HG03520 (cell line): ENCODE measurements around the gene CCDC102A.
A peak's percentile ranks its signal among the peaks of the same experiment; 100 is the strongest.
"Not testable (repeated sequence)": the region's sequence is repeated elsewhere in the genome, so short reads cannot be mapped to it uniquely, and the experiment has no call there.

ENCODE experiments used
- ATAC-seq: cut with Tn5 transposase; IDR thresholded peaks from one replicate; pipeline ENCODE4 v1.9.1; 2021; ENCODE audit warnings: mild to moderate bottlenecking, moderate library complexity; ENCODE audit not compliant: unreplicated experiment

Gene CCDC102A

DNA sequence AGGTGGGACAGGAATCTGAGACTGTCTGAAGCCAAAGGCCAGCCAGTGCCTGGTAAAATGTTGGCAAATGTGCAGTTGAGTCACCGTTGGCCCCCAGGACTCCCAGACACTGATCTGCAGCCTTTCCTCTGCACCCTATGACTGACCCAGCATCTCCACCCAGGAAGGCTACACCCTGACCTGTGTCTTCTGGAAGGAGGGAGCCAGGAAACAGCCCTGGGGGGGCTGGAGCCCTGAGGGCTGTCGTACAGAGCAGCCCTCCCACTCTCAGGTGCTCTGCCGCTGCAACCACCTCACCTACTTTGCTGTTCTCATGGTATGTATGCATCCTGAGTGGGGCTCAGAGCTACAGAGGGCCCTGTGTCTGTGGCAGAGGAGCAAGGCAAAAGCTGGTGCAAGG lies 30.1 kb upstream of the CCDC102A start:
- no peak for ATAC-seq

DNA sequence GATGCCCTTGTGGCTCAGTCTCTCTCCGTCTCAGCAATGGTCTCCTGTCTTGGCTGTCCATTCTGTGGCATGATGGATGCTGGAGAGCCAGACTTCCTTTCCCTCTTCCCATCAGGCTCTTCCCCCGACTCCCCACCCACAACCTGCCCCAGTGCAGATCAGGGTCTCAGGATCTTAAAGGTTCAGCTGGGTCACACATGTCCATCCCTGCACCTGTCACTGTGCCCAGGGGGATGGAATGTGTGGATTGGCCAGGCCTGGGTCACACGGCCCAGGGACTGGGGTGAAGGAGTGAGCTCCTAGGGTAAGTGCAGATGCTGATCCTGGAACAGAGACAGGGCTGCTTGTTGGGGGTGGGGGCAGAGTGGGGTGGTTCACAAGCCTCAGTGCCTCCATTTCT lies 29.1 kb upstream of the CCDC102A start:
- ATAC-seq = no peak

DNA sequence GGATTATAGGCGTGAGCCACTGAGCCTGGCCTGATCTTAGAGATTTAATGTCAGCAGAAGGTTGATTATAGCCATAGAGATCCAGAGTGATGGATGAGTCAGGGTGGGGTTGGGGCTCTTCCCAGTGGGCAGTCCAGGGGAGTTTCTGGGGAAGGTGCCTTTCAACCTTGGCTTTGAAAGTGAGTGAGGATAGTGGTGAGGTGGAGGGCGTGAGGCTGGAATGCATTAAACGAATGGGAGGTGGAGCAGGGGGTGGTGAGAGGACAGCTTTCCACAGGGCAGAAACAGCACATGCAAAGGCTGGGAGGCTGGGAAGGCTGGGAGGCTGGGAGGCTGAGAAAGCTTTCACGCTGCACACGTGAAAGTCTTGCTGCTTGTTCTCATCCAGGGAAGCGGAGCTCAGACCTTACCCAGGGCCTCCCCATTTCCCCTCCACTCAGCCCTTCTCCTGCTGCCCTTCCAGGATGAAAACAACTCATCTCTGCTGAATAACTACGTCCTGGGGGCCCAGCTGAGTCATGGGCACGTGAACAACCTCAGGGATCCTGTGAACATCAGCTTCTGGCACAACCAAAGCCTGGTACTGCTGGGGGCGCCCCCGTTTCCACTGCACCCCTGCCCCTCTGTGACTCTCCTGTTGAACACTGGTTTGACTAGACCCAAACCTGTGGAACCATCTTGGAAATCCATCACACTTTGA lies 28.4 kb upstream of the CCDC102A start:
- ATAC-seq = no peak

DNA sequence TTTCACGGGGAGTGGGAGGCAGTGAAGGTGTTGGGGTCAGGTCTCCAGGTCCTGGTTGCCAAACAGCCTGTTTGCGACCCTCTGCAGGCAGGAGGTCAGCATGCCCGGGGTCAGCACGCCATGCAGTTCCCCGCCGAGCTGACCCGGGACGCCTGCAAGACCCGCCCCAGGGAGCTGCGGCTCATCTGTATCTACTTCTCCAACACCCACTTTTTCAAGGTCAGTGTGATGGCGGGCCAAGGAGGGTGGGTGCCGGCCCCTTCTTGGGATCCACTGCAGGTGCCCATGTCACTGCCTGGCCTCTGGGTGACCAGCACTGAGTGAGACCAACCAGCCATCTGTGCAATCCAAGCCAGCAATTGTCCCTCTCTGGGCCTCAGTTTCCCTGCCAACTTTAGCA lies 27.4 kb upstream of the CCDC102A start:
- no peak for ATAC-seq

DNA sequence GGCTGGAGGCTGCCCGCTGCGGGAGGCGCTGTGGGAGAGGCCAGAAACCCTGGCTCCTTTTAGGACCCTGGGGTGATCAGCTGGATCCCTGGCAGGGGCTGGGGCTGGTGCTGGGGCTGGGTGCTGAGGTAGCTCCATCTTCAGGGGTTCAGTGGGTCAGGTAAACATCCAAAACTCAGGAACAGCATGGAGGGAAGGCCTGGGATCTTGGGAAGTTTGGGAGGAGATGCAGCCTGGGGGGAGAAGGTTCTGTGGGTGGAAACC lies 27.0 kb upstream of the CCDC102A start:
- ATAC-seq = no peak

DNA sequence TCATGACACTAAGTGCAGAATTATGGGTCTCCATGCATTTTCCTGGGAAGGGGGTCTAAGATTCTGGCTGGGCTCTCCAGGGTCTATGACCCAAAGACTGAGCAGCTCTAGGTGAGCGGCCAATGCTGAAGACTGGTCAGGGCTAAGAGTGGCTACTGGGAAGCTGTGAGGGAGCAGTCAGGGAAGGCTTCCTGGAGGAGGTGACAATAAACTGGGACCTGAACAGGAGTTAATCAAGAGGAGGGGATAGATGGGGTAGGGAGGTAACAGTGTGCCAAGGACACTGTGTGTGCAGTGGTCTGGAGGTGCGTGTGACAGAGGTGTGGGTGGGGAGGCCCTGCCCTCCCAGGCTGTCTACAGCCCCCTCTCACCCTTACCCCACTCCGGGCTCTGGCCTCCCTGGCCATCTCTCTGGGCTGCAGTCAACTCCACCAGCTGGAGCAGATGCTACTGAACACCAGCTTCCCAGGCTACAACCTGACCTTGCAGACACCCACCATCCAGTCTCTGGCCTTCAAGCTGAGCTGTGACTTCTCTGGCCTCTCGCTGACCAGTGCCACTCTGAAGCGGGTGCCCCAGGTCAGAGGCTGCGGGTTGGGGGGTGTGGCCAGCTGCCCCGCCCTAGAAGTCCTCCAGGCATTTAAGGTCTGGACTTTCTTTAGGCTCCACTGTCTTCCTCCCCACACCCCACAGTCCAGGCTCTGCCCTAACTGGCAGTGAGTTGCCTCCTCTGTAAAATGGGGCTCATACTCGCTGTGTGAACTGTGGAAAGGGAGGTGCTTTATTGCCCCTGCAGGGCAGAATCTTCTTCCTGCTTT lies 26.5 kb upstream of the CCDC102A start:
- ATAC-seq = no peak

DNA sequence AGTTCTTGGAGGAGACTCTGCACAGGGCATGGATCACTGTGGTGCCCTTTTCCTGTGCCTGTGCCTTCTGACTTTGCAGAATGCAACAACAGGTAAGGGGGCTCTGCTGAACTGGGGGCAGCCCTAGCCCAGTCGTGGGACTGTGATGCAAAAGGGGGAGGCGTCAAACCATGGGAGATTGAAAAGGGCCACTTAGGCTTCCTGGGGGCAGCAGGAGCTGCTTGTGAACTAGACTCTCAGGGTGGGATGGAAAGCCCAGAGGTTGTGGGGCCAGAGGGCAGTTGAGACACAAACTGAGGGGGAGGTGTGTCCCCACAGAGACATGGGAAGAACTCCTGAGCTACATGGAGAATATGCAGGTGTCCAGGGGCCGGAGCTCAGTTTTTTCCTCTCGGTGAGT lies 25.7 kb upstream of the CCDC102A start:
- no peak for ATAC-seq

DNA sequence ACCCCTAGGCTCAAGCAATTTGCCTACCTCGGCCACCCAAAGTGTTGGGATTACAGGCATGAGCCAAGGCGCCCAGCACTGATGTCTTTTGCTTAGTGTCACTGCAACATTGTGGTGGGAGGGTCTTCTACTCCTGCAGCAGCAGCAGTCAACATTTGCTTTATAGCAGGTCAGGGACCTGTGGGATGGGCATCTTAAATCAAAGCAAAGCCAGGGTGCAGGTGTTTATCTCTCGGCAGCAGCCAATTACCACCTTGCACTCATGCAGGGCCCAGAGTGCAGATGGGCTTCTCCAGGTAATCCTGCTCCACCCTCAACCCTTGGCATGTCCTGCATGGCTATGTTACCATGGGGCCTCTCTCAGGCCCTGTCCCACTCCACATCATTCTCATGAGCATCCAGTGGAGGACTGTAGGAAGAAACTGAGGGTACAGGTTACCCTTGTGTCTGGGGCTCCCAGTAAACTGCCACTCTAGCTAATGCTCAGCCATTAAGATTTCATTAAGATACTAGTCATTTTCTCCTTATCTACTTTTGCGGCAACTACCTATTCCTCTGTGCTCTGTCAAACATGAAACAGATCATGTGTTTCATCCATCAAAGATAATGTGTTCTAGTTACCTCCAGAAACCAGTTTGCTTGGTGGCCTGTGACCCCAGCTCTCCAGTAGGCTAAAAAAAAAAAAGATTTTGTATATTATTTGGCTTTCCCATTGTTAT lies 22.9 kb upstream of the CCDC102A start:
- no peak for ATAC-seq

DNA sequence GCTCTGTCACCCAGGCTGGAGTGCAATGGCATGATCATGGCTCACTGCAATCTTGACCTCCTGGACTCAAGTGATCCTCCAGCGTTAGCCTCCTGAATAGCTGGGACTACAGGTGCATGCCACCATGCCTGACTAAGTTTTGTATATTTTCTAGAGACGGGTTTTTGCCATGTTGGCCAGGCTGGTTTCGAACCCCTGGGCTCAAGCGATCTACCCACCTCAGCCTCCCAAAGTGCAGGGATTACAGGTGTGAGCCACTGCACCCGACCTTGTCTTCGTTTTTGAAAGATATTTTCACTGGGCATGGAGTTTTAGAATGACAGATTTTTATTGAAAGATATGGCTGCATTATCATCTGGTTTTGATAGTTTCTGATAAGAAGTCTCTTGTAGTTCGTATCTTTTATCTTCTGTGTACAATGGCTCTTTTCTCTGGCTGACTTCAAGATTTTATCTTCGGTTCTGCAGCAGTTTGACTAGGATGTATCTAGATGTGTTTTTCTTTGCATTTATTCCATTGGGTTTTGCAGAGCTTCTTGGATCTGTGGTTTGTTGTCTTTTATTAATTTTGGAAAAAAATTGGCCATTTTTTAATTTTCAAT lies 20.7 kb upstream of the CCDC102A start:
- no peak for ATAC-seq

DNA sequence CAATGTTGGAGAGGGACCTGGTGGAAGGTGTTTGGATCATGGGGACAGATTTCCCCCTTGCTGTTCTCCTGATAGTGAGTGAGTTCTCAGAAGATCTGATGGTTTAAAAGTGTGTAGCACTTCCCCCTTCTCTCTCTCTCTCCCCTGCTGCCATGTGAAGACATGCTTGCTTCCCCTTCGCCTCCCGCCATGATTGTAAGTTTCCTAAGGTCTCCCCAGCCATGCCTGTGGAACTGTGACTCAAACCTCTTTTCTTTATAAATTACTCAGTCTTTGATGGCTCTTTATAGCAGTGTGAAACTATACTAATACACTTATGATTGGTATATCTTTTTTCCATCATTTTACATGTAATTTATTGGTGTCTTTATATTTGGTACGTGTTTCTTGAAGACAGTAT lies 19.5 kb upstream of the CCDC102A start:
- no peak for ATAC-seq

DNA sequence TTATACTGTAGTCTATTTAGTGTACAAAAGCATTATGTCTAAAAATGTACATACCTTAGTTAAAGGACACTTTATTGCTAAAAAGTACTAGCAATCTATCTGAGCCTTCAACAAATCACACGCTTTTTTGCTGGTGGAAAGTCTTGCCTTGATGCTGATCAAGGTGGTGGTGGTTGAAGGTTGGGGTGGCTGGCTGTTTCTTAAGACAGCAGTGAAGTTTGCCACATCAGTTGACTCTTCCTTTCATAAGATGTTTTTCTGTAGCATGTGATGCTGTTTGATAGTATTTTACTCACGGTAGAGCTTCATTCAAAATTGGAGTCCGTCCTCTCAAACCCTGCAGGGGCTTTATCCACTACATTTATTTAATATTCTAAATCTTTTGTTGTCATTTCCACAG lies 14.7 kb upstream of the CCDC102A start:
- no peak for ATAC-seq

DNA sequence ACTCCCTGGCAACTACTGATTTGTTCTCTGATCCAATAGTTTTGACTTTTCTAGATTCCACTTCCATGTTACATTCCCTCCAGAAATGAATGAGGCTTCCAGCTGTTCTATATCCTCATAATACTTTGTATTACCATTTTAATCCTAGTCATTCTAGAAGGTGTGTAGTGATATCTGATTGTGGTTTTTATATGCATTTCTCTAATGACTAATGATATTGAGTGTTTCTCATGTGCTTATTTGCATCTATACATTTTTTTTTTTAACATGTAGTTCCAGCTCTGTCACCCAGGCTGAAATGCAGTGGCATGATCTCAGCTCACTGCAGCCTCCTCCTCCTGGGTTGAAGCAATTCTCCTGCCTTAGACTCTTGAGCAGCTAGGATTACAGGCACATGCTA lies 13.4 kb upstream of the CCDC102A start:
- ATAC-seq = no peak

DNA sequence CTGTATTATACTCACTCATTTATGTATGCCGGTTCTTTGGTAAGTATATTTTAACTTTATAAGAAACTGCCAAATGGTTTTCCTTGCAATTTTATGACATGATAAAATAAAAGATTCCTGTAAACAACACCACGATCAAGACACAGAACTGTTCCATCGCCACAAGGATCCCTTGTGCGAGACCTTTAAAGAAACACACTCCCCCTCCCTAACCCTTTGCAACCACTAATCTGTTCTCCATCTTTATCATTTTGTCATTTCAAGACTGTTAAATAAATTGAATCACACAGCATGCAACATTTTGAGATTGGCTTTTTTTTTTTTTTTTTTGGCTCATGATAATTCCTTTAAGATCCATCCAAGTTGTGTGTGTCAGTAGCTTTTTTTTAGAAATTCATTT lies 12.0 kb upstream of the CCDC102A start:
- ATAC-seq = no peak

DNA sequence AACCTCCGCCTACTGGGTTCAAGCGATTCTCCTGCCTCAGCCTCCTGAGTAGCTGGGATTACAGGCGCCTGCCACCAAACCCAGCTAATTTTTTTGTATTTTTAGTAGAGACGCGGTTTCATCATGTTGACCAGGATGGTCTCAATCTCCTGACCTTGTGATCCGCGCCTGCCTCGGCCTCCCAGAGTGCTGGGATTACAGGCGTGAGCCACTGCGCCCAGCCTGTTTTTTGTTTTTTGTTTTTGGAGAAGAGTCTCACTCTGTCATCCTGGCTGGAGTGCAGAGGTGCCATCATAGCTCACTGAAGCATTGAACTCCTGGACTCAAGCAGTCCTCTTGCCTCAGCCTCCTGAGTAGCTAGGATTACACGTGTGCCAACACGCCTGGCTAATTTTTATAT lies 11.2 kb upstream of the CCDC102A start:
- not testable (repeated sequence) for ATAC-seq

DNA sequence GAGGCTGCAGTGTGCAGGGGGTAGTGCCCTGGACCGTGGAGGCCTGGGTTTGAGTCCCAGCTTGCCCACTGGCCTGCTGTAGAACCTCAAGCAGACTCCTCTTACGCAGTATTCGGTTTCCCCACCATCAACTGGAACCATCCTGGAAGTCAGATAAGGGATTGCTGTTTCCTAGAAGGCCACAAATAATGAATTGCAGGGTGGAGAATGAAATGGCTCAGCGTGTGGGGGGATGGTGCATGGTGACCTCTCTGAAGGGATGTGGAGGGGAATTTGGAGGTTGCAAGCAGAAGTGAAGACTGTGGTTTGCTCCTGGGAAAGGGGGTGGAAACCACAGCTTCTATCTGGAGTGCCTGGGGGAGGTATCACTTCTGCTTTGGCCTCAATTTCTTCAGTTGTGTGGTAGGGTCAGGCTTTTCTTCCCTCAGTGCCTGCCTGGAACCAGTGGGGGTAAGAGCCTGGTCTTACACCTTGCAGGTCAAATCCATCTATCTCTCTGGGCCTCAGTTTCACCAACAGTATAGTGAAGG lies 7.8 kb upstream of the CCDC102A start:
- ATAC-seq = peak; percentile 75

DNA sequence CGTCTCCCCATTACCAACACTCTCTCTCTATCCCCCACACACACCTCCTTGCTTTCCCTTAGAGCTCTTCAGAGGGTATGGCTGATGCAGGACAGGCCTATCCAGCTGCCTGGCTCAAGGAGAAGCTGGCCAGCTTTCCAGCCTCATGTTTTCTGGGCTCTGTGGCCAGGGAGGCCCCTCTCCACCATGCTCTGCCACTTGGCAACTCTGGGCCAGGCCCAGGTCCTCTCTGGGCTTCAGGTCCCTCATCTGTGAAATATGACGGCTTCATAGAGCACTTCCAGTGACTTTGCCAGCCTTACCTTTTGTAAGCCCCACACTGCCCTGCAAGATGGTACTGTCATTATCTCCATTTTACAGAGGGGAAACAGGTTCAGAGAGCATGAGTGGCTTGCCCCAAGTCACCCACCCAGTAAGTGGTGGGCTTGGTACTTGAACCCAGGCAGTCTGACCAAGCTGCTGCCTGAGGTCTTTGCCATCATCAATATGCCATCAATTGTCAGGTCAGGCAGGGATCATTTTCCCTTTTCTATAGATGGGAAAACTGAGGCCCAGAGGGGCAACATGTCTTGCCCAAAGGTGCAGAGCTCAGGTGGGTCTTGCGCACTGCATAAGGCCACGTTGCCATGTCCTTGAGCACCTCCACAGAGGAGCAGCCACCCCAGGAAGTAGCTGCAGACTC lies 5.5 kb upstream of the CCDC102A start:
- no peak for ATAC-seq

DNA sequence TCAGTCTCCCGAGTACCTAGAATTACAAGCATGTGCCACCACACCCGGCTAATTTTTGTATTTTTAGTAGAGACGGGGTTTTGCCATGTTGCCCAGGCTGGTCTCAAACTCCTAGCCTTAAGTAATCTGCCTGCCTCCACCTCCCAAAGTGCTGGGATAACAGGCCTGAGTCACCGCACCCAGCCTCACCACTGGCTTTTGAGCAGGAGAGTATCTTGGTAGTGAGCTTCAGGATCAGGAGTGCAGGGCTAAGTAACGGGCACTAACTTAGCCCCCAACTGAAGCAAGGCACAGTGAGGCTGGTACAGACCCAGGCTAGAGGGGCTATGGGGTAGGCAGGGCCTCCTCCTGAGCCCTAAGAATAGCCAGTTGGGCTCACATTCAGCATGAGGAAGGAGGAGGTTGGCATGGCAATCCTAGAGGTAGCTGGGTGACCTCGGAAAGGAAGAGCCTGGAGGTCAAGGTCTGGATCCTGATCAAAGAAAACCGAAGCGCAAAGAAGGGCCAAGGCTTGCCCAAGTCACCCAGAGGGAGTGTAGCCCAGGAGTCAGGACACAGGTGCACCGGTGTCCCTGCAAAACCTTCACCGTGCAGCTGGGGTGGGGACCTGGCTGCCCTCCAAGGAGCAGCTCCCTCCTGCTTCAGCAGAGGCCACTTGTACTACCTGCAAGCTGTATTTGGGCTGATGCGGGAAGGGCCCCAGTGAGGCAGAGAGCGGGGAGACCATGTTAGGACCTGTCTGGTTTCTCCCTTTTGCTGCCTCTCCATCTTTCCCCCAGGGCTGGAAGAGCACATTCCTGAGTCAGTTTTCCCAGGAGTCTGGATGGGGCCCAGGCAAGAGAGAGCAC lies 4.8 kb upstream of the CCDC102A start:
- ATAC-seq = no peak

DNA sequence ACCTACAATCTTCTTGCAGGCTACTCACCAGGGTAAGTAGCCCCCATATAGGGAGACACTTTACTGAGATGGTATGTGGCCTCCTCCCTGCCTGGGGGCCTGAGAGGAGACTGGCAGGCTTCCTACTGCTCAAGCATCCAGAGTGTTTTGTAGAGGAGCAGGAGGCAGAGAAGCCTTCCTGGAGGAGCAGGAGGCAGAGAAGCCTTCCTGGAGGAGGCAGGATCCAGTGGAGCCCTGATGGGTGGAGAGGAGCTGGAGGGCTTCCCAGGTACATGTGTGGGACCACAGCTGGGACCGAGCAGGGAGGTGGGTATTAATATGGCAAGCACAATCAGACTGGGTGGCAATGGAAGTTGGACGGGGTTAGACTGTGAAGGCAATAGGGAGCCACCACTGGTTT lies 4.0 kb upstream of the CCDC102A start:
- no peak for ATAC-seq

DNA sequence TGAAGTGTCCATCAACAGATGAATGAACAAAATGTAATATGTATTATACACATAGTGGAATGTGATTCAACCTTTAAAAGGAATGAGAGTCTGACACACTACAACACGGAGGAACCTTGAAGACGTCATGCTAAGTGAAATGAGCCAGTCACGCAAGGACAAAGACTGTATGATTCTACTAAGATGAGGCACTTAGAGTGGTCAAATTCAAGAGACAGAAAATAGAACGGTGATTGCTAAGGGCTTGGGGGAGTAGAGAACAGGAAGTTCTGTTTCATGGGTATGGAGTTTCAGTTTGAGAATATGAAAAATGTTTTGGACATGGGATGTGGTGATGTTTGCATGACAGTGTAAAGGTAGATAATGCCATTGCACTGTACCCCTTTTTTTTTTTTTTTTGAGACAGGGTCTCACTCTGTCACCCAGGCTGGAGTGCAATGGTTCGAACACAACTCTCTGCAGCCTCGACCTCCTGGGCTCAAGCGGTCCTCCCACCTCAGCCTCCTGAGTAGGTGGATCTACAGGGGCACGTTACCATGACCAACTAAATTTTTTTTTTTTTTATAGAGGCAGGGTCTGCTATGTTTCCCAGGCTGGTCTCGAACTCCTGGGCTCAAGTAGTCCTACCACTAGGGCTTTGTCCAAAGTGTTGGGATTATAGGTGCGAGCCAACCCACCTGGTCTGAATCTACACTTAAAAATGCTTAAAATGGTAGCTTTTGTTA lies 2.9 kb upstream of the CCDC102A start:
- ATAC-seq = peak; percentile 47
